Right lobe of liver (tissue), 4 donors: Measurements from ENCODE around the gene COL25A1.

ENCODE experiments used
- POLR2A ChIP-seq: fragments of 450-650 bp; IDR thresholded peaks from one replicate; pipeline ENCODE4 v1.6.1; 2017; ENCODE audit warnings: antibody characterized with exemption, mild to moderate bottlenecking
- TF ChIP-seq, protein P1 (sequence below), 4 donors: fragments of 200-600 bp in 3 of 4; fragments of 450-650 bp in 1 of 4; IDR thresholded peaks; one replicate each; pipeline versions ENCODE4 v1.5.1 to v1.8.0; 2016 to 2022; ENCODE audit warnings: antibody characterized with exemption in 4 of 4, mild to moderate bottlenecking in 2 of 4
- donor health status: DM: no; HTN: no; CAD: no.
- donor health status: DM: no; HTN: no; CAD: no.
- donor health status: DM: no; HTN: yes; CAD: no.

DNA sequence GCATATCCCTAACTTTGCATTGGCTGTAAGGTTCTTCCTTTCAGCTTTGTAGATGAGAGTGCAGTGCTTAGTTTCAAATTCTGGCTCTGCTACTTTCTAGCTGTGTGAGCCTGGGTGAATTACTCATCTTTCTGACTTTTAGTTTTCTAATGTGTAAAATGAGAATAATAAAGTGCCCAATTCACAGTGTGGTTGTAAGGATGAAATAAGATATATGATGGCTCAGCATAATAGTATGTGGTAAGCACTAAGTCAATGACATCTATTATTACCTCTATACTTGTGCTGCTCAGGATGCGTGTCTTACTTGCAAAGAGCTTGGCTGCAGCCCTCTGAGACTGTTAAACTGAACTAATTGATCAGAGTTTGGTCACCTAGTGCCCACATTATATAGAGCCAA lies 509.0 kb downstream of the COL25A1 start:
- TF ChIP-seq, protein P1, sequence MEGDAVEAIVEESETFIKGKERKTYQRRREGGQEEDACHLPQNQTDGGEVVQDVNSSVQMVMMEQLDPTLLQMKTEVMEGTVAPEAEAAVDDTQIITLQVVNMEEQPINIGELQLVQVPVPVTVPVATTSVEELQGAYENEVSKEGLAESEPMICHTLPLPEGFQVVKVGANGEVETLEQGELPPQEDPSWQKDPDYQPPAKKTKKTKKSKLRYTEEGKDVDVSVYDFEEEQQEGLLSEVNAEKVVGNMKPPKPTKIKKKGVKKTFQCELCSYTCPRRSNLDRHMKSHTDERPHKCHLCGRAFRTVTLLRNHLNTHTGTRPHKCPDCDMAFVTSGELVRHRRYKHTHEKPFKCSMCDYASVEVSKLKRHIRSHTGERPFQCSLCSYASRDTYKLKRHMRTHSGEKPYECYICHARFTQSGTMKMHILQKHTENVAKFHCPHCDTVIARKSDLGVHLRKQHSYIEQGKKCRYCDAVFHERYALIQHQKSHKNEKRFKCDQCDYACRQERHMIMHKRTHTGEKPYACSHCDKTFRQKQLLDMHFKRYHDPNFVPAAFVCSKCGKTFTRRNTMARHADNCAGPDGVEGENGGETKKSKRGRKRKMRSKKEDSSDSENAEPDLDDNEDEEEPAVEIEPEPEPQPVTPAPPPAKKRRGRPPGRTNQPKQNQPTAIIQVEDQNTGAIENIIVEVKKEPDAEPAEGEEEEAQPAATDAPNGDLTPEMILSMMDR (IDR thresholded peaks at IDR 0.05) = no peak
- no peak for TF ChIP-seq POLR2A
